H1 (cell line): ENCODE measurements around the gene POU6F2. TPM values are rescaled to one million over a fixed set of nuclear protein-coding genes. Genes with fewer than 3 reads are reported as not detected.

ENCODE experiments used
- CTCF ChIA-PET: fragments of 300-600 bp; sonication (Branson Sonifier 250); formaldehyde crosslinking; loops from one replicate; lab custom pipeline; 2021; ENCODE audit not compliant: partially characterized antibody; lab: Charles Lee
- POLR2A ChIA-PET: fragments of 300-600 bp; sonication (Branson Sonifier 250); formaldehyde crosslinking; loops from one replicate; lab custom pipeline; 2021; ENCODE audit warnings: inconsistent platforms; ENCODE audit not compliant: partially characterized antibody; lab: Charles Lee
- DNase-seq, 2 experiments: peaks; one replicate each; pipeline versions ENCODE4 v3.0.0 to v3.0.0-alpha.2; 2010 to 2022; ENCODE audit warnings: low spot score in 2 of 2, low read depth in 1 of 2, mixed read lengths in 1 of 2
- FAIRE-seq: peaks from 2 replicates; lab custom pipeline; 2011; peaks lifted over from hg19 to GRCh38; lab: Jason Lieb, UNC
- H2AFZ ChIP-seq: 2 replicates; pipeline ENCODE4 v1.8.1; 2012; ENCODE audit warnings: low read length, inconsistent platforms
- H2AK5ac ChIP-seq: 2 replicates; pipeline ENCODE4 v1.6.1; 2013; ENCODE audit warnings: low read depth, low read length
- H2BK120ac ChIP-seq: replicated peaks from 2 replicates; pipeline ENCODE3; 2013; ENCODE audit warnings: low read depth, low read length, inconsistent platforms
- H2BK12ac ChIP-seq: 2 replicates; pipeline ENCODE4 v1.6.1; 2013; ENCODE audit warnings: low read depth, low read length
- H2BK15ac ChIP-seq: 2 replicates; pipeline ENCODE4 v1.6.1; 2013; ENCODE audit warnings: low read length
- H2BK20ac ChIP-seq: 2 replicates; pipeline ENCODE4 v1.6.1; 2013; ENCODE audit warnings: low read length
- H2BK5ac ChIP-seq: 2 replicates; pipeline ENCODE4 v1.6.1; 2013; ENCODE audit warnings: low read depth, low read length
- H3K14ac ChIP-seq: 2 replicates; pipeline ENCODE4 v1.6.1; 2013; ENCODE audit warnings: inconsistent platforms; ENCODE audit not compliant: insufficient read length
- H3K18ac ChIP-seq: 2 replicates; pipeline ENCODE4 v1.6.1; 2013; ENCODE audit warnings: low read length; ENCODE audit errors: extremely low read depth
- H3K23ac ChIP-seq: 2 replicates; pipeline ENCODE4 v1.6.1; 2013; ENCODE audit warnings: inconsistent platforms; ENCODE audit not compliant: insufficient read length
- H3K23me2 ChIP-seq: 2 replicates; pipeline ENCODE4 v1.6.1; 2013; ENCODE audit warnings: low read depth, low read length
- H3K27ac ChIP-seq: 2 replicates; pipeline ENCODE4 v1.6.1; 2011; ENCODE audit warnings: low read depth, low read length, inconsistent platforms
- H3K27me3 ChIP-seq, 4 experiments: replicated peaks in 1 of 4; 1 replicate in 1 of 4; 2 replicates in 3 of 4; pipeline versions ENCODE4 v1.6.1 to v1.8.1; 2011 to 2013; ENCODE audit warnings: low read length in 3 of 4, mild to moderate bottlenecking in 3 of 4, inconsistent platforms in 2 of 4, mixed read lengths in 2 of 4, moderate library complexity in 1 of 4; ENCODE audit not compliant: control insufficient read depth in 3 of 4, insufficient read depth in 3 of 4; ENCODE audit errors: extremely low read depth in 1 of 4
- H3K36me3 ChIP-seq, 4 experiments: 2 replicates each; pipeline versions ENCODE4 v1.6.1 to v1.8.1; 2011 to 2013; ENCODE audit warnings: mild to moderate bottlenecking in 4 of 4, low read length in 3 of 4, moderate library complexity in 2 of 4, control low read depth in 1 of 4, inconsistent platforms in 1 of 4; ENCODE audit not compliant: insufficient read depth in 4 of 4, control insufficient read depth in 2 of 4
- H3K4ac ChIP-seq: replicated peaks from 2 replicates; pipeline ENCODE3; 2013; ENCODE audit warnings: low read length, low read depth, mixed read lengths, inconsistent platforms; ENCODE audit not compliant: insufficient read length
- H3K4me1 ChIP-seq, 4 experiments: replicated peaks in 1 of 4; 1 replicate in 1 of 4; 2 replicates in 3 of 4; pipeline versions ENCODE4 v1.6.1 to v1.8.1; 2011 to 2013; ENCODE audit warnings: low read length in 3 of 4, inconsistent platforms in 2 of 4, mixed read lengths in 1 of 4; ENCODE audit not compliant: insufficient read depth in 4 of 4, control insufficient read depth in 3 of 4
- H3K4me2 ChIP-seq, 2 experiments: 2 replicates each; pipeline versions ENCODE4 v1.6.1 to v1.8.1; 2011 to 2013; ENCODE audit warnings: low read depth in 2 of 2, low read length in 2 of 2, control low read depth in 1 of 2, inconsistent platforms in 1 of 2, mild to moderate bottlenecking in 1 of 2; ENCODE audit not compliant: insufficient read depth in 1 of 2
- H3K4me3 ChIP-seq, 4 experiments: fragments of 200-600, 300-600 bp in 1 of 4; sonication (generic), shearing (Covaris generic), sonication (Bioruptor Twin) in 1 of 4; 2 replicates each; pipeline versions ENCODE4 v1.5.1 to v1.8.1; 2011 to 2016; ENCODE audit warnings: low read length in 4 of 4, low read depth in 3 of 4, control low read depth in 2 of 4, inconsistent platforms in 2 of 4, mild to moderate bottlenecking in 2 of 4, mixed read lengths in 1 of 4, moderate library complexity in 1 of 4; ENCODE audit not compliant: insufficient read depth in 2 of 4; ENCODE audit errors: extremely low read depth in 1 of 4
- H3K56ac ChIP-seq: replicated peaks from 2 replicates; pipeline ENCODE3; 2013; ENCODE audit warnings: low read depth, mild to moderate bottlenecking, mixed read lengths, low read length, inconsistent platforms; ENCODE audit not compliant: insufficient read length
- H3K79me1 ChIP-seq: 2 replicates; pipeline ENCODE4 v1.6.1; 2013; ENCODE audit warnings: low read depth, low read length, control low read depth
- H3K79me2 ChIP-seq, 2 experiments: 2 replicates each; pipeline versions ENCODE4 v1.6.1 to v1.8.1; 2012 to 2013; ENCODE audit warnings: low read length in 2 of 2, mild to moderate bottlenecking in 2 of 2, inconsistent platforms in 1 of 2; ENCODE audit not compliant: insufficient read depth in 2 of 2, control insufficient read depth in 1 of 2
- H3K9ac ChIP-seq, 4 experiments: replicated peaks in 1 of 4; 1 replicate in 1 of 4; 2 replicates in 3 of 4; pipeline versions ENCODE4 v1.6.1 to v1.8.1; 2011 to 2013; ENCODE audit warnings: low read depth in 3 of 4, low read length in 3 of 4, control low read depth in 2 of 4, mild to moderate bottlenecking in 2 of 4, moderate library complexity in 2 of 4, inconsistent platforms in 1 of 4; ENCODE audit errors: extremely low read depth in 1 of 4
- H3K9me3 ChIP-seq, 2 experiments: 2 replicates each; pipeline versions ENCODE4 v1.6.1 to v1.8.1; 2012 to 2013; ENCODE audit warnings: mild to moderate bottlenecking in 2 of 2, moderate library complexity in 2 of 2, control low read depth in 1 of 2, inconsistent platforms in 1 of 2, low read depth in 1 of 2, low read length in 1 of 2, mixed read lengths in 1 of 2; ENCODE audit not compliant: insufficient read depth in 2 of 2
- H4K20me1 ChIP-seq, 2 experiments: replicated peaks in 1 of 2; 2 replicates each; pipeline versions ENCODE3 to v1.8.1; 2011 to 2013; ENCODE audit warnings: inconsistent platforms in 2 of 2, low read length in 2 of 2, mild to moderate bottlenecking in 1 of 2; ENCODE audit not compliant: insufficient read depth in 2 of 2, control insufficient read depth in 1 of 2
- H4K5ac ChIP-seq: 2 replicates; pipeline ENCODE4 v1.6.1; 2013; ENCODE audit warnings: low read length, low read depth, mixed read lengths, inconsistent platforms; ENCODE audit not compliant: insufficient read length
- H4K8ac ChIP-seq: 2 replicates; pipeline ENCODE4 v1.8.0; 2013; ENCODE audit warnings: mild to moderate bottlenecking, moderate library complexity, low read length, inconsistent platforms; ENCODE audit not compliant: insufficient read depth; ENCODE audit errors: extremely low read depth
- H4K91ac ChIP-seq: replicated peaks from 2 replicates; pipeline ENCODE3; 2013; ENCODE audit warnings: low read length, mixed read lengths, inconsistent platforms; ENCODE audit not compliant: insufficient read length
- CHD1 ChIP-seq: IDR thresholded peaks from 2 replicates; pipeline ENCODE4 v1.6.1; 2012; ENCODE audit warnings: low read depth, low read length, improper control_type of control experiment
- KDM1A ChIP-seq: fragments of 200-600, 300-600 bp; sonication (generic); IDR thresholded peaks from 2 replicates; pipeline ENCODE4 v1.7.1; 2016; ENCODE audit warnings: mild to moderate bottlenecking, low read length, borderline replicate concordance
- KDM4A ChIP-seq: IDR thresholded peaks from one replicate; pipeline ENCODE4 v1.7.1; 2012; ENCODE audit warnings: low read depth, mild to moderate bottlenecking, moderate library complexity, low read length, inconsistent platforms; ENCODE audit not compliant: severe bottlenecking
- MAFK ChIP-seq: IDR thresholded peaks from 2 replicates; pipeline ENCODE4 v1.6.1; 2012; ENCODE audit warnings: low read depth, mild to moderate bottlenecking, improper control_type of control experiment, low read length
- POLR2A ChIP-seq, 2 experiments: IDR thresholded peaks; 1 replicate in 1 of 2; 2 replicates in 1 of 2; pipeline ENCODE4 v1.6.1; 2011; ENCODE audit warnings: low read depth in 2 of 2, low read length in 2 of 2, mild to moderate bottlenecking in 2 of 2; ENCODE audit errors: control extremely low read depth in 1 of 2
- SIN3A ChIP-seq, 2 experiments: IDR thresholded peaks in 1 of 2; conservative IDR thresholded peaks in 1 of 2; 2 replicates each; pipeline ENCODE4 v1.6.1; 2011 to 2012; ENCODE audit warnings: low read length in 2 of 2, improper control_type of control experiment in 1 of 2, low read depth in 1 of 2, mild to moderate bottlenecking in 1 of 2
- SP1 ChIP-seq: IDR thresholded peaks from 2 replicates; pipeline ENCODE4 v1.6.1; 2011; ENCODE audit warnings: low read depth, low read length
- WGBS, 2 experiments: shearing (Covaris generic) in 1 of 2; methylation state at CpG; one replicate each; pipeline versions ENCODE4 v1.1.6 to v1.1.7; 2013 to 2015; ENCODE audit warnings: low lambda C conversion rate in 2 of 2, mixed read lengths in 2 of 2, inconsistent platforms in 1 of 2, low coverage in 1 of 2, missing lambda C conversion rate in 1 of 2; ENCODE audit not compliant: insufficient replicate concordance in 2 of 2, insufficient coverage in 1 of 2, insufficient read length in 1 of 2; ENCODE audit errors: extremely low coverage in 1 of 2, missing lambda C conversion rate in 1 of 2; 5-methylcytosine and 5-hydroxymethylcytosine counted together
- polyA plus RNA-seq, 7 experiments: library from polyadenylated mRNA; depleted of rRNA in 3 of 7; stranded (reverse) in 5 of 7; unstranded in 2 of 7; fragments of >200 nt in 5 of 7; fragments of 200-250 nt in 2 of 7; gene quantifications; 1 replicate in 5 of 7; 2 replicates in 1 of 7; 4 replicates in 1 of 7; pipeline versions ENCODE4 v1.2.1 to v1.2.3, GENCODE V29; 2011 to 2013; ENCODE audit warnings: missing spikeins in 2 of 7, mixed read lengths in 2 of 7
- total RNA-seq: library from RNA; stranded (reverse); fragmentation: NEBNext Ultra II Directional; extraction: Animal tissue kit (Norgen Biotek cat#: 25700); gene quantifications from 2 replicates; pipeline ENCODE4 v1.2.1, GENCODE V29; 2021
- TF ChIP-seq, protein P1 (sequence below): IDR thresholded peaks from 2 replicates; pipeline ENCODE4 v1.6.1; 2012; ENCODE audit warnings: inconsistent platforms

The POU6F2 gene
- total and polyA plus RNA-seq, 2 of the 8 experiments (the other 6 are each of a cell fraction or from before 2014, with no cell fraction given): 1.1 to 2.0 TPM

DNA sequence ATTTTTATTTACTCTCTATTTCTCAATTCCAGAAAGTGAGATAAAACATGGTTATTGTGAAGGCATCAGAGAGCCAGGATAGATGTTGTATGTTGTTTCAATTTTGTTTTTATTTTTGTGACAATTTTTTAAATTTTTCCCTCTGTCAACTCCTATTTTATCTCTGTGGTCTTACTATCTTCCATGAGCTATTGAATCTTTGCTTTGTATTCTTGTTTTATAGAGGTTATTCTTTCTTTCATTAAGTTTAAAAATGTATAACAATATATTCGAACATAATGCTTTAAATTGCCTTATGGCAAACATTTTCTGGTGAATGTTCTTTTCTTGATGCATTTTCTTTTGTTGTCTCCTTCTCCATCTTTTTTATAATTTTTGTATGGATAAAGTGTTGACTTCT lies 78.4 kb downstream of the POU6F2 start:
- Histone ChIP-seq H3K23ac (no peak overlapping the region), H2AFZ (no peak overlapping the region), H3K56ac (no peak overlapping the region), H2BK5ac (no peak overlapping the region), H3K36me3 (no peaks in the 10 kb centered on the region), H4K8ac (no peak overlapping the region), H4K20me1 (no peaks in the 10 kb centered on the region), H3K4me3 (no peak overlapping the region), H3K27ac (no peak overlapping the region), H3K18ac (no peak overlapping the region), H3K9me3 (peaks cover 0 to 3% of the 10 kb centered on the region in 2 experiments; a peak in 1 of 4 replicates), H2AK5ac (no peak overlapping the region), H3K4me1 (no peaks in the 10 kb centered on the region), H3K14ac (no peak overlapping the region), H2BK15ac (no peak overlapping the region), H3K79me1 (no peaks in the 10 kb centered on the region), H3K27me3 (no peaks in the 10 kb centered on the region), H3K4me2 (no peak overlapping the region), H3K79me2 (no peaks in the 10 kb centered on the region), H4K5ac (no peak overlapping the region), H3K9ac (no peak overlapping the region), H3K23me2 (no peaks in the 10 kb centered on the region), H3K4ac (no peak overlapping the region), H2BK20ac (no peak overlapping the region), H2BK120ac (no peak overlapping the region), H2BK12ac (no peak overlapping the region), H4K91ac (no peak overlapping the region)
- 77% methylated on average over 1 of the region's 1 CpG; no CpG with 5 or more reads in 1 of the 2 experiments for WGBS, 2 experiments
- DNase-seq: no peak
- POLR2A ChIA-PET: no interaction called here
- CTCF ChIA-PET: no interaction called here
- no peak for FAIRE-seq
- TF ChIP-seq SP1: no peak
- TF ChIP-seq KDM4A: no peak
- no peak for TF ChIP-seq KDM1A
- no peak for TF ChIP-seq CHD1
- no peak for TF ChIP-seq MAFK
- TF ChIP-seq SIN3A (conservative IDR thresholded peaks at IDR 0.05 in 1 of 2, IDR thresholded peaks at IDR 0.05 in 1 of 2; ENCODE audit: low read depth in 1 of 2, low read length in 2 of 2): no peak
- TF ChIP-seq, protein P1, sequence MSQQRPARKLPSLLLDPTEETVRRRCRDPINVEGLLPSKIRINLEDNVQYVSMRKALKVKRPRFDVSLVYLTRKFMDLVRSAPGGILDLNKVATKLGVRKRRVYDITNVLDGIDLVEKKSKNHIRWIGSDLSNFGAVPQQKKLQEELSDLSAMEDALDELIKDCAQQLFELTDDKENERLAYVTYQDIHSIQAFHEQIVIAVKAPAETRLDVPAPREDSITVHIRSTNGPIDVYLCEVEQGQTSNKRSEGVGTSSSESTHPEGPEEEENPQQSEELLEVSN: no peak
- TF ChIP-seq POLR2A (IDR thresholded peaks at IDR 0.05; ENCODE audit: control extremely low read depth in 1 of 2, low read depth in 2 of 2, low read length in 2 of 2): no peak
